Measurements from ENCODE around the gene FAM163B.

DNA sequence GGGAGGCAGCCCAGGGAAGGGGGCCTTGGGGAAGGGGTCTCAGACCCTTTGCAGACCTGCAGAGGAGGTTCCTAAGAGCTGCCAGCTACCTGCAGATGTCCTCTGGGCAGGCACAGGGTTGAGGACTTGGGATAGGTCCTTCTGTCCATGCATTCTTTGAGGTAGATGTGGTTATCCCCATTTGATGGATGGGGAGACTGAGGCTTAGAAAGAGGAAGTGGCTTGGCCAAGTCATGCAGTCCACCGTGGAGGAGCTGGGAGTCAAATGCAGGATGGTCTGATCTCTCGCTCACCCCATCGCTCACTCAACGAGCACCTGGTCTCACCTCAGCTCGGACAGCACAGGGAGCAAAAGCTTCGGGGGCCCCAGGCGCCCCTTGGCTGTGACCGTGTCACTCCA, 54.5 kb downstream of the FAM163B start:
- TF ChIP-seq, protein P1, sequence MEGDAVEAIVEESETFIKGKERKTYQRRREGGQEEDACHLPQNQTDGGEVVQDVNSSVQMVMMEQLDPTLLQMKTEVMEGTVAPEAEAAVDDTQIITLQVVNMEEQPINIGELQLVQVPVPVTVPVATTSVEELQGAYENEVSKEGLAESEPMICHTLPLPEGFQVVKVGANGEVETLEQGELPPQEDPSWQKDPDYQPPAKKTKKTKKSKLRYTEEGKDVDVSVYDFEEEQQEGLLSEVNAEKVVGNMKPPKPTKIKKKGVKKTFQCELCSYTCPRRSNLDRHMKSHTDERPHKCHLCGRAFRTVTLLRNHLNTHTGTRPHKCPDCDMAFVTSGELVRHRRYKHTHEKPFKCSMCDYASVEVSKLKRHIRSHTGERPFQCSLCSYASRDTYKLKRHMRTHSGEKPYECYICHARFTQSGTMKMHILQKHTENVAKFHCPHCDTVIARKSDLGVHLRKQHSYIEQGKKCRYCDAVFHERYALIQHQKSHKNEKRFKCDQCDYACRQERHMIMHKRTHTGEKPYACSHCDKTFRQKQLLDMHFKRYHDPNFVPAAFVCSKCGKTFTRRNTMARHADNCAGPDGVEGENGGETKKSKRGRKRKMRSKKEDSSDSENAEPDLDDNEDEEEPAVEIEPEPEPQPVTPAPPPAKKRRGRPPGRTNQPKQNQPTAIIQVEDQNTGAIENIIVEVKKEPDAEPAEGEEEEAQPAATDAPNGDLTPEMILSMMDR (IDR thresholded peaks at IDR 0.05): no peak
- TF ChIP-seq POLR2A (IDR thresholded peaks at IDR 0.05): no peak

Measured in thyroid gland (tissue), 4 donors.